HEK293 (cell line): Measurements from ENCODE around the gene POU4F1.
A peak's percentile ranks its signal among the peaks of the same experiment; 100 is the strongest.

ENCODE experiments used
- CTCF ChIA-PET: fragments of 350-600 bp; formaldehyde crosslinking; extraction: SDS; loops from one replicate; lab custom pipeline; 2021; ENCODE audit warnings: antibody characterized with exemption; lab: Yijun Ruan, JAX
- POLR2A ChIA-PET: fragments of 300-600 bp; formaldehyde crosslinking; extraction: SDS; loops from one replicate; lab custom pipeline; 2020; ENCODE audit warnings: antibody characterized with exemption, inconsistent platforms; lab: Yijun Ruan, JAX
- H3K27ac ChIP-seq: fragments of 200-500 bp; sonication (Bioruptor generic); 2 replicates; pipeline ENCODE4 v1.5.1; 2014; ENCODE audit warnings: low read depth, low read length, control low read depth, inconsistent platforms; ENCODE audit errors: extremely low read depth
- H3K36me3 ChIP-seq, 2 experiments: fragments of 200-500 bp in 1 of 2; sonication (Bioruptor generic) in 1 of 2; 1 replicate in 1 of 2; 2 replicates in 1 of 2; pipeline ENCODE4 v1.5.1; 2014 to 2017; ENCODE audit warnings: inconsistent platforms in 2 of 2, low read length in 2 of 2; ENCODE audit not compliant: control insufficient read depth in 2 of 2, insufficient read depth in 1 of 2
- H3K4me1 ChIP-seq: fragments of 200-500 bp; sonication (Bioruptor generic); 2 replicates; pipeline ENCODE4 v1.5.1; 2014; ENCODE audit warnings: mild to moderate bottlenecking, low read length, inconsistent platforms; ENCODE audit not compliant: control insufficient read depth, insufficient read depth
- H3K4me3 ChIP-seq: 2 replicates; pipeline ENCODE4 v1.5.1; 2011; ENCODE audit warnings: low read depth, mild to moderate bottlenecking, control low read depth, low read length, moderate library complexity
- H3K9me3 ChIP-seq: fragments of 200-500 bp; sonication (Bioruptor generic); 2 replicates; pipeline ENCODE4 v1.5.1; 2014; ENCODE audit warnings: low read depth, low read length, inconsistent platforms; ENCODE audit not compliant: control insufficient read depth, insufficient read depth
- HOXC10 ChIP-seq: sonication (generic); formaldehyde crosslinking; IDR thresholded peaks from 2 replicates; pipeline ENCODE4 v1.8.1; 2023; ENCODE audit warnings: mild to moderate bottlenecking, missing genetic modification reagents
- KLF7 ChIP-seq: fragments of 450-650 bp; formaldehyde crosslinking; IDR thresholded peaks from 2 replicates; pipeline ENCODE4 v1.5.1; 2016; ENCODE audit warnings: missing biosample characterization, missing genetic modification characterization, borderline replicate concordance
- KLF8 ChIP-seq: fragments of 450-650 bp; formaldehyde crosslinking; IDR thresholded peaks from 2 replicates; pipeline ENCODE4 v1.5.1; 2016; ENCODE audit warnings: missing biosample characterization, missing genetic modification characterization
- PRDM1 ChIP-seq: fragments of 450-650 bp; formaldehyde crosslinking; IDR thresholded peaks from 2 replicates; pipeline ENCODE4; 2016; ENCODE audit warnings: missing biosample characterization, missing genetic modification characterization
- ZBTB17 ChIP-seq: fragments of 450-650 bp; formaldehyde crosslinking; IDR thresholded peaks from 2 replicates; pipeline ENCODE4 v1.5.1; 2016; ENCODE audit warnings: missing biosample characterization, missing genetic modification characterization
- ZIC2 ChIP-seq: fragments of 450-650 bp; formaldehyde crosslinking; IDR thresholded peaks from 2 replicates; pipeline ENCODE4 v1.5.1; 2016; ENCODE audit warnings: missing biosample characterization, missing genetic modification characterization
- ZNF138 ChIP-seq: fragments of 450-650 bp; formaldehyde crosslinking; IDR thresholded peaks from 2 replicates; pipeline ENCODE4 v1.5.1; 2016; ENCODE audit warnings: missing biosample characterization, missing genetic modification characterization, borderline replicate concordance
- ZNF184 ChIP-seq: fragments of 450-650 bp; IDR thresholded peaks from 2 replicates; pipeline ENCODE4 v1.5.1; 2018; ENCODE audit warnings: missing biosample characterization, mild to moderate bottlenecking, missing genetic modification characterization
- ZNF211 ChIP-seq: fragments of 450-650 bp; formaldehyde crosslinking; IDR thresholded peaks from 2 replicates; pipeline ENCODE4 v1.5.1; 2016; ENCODE audit warnings: low read depth, missing biosample characterization, missing genetic modification characterization
- ZNF26 ChIP-seq: fragments of 450-650 bp; formaldehyde crosslinking; IDR thresholded peaks from 2 replicates; pipeline ENCODE4 v1.5.1; 2016; ENCODE audit warnings: missing biosample characterization, missing genetic modification characterization
- ZNF302 ChIP-seq: fragments of 450-650 bp; formaldehyde crosslinking; IDR thresholded peaks from 2 replicates; pipeline ENCODE4 v1.5.1; 2016; ENCODE audit warnings: missing biosample characterization, missing genetic modification characterization, low read depth
- ZNF391 ChIP-seq: fragments of 450-650 bp; formaldehyde crosslinking; IDR thresholded peaks from 2 replicates; pipeline ENCODE4 v1.5.1; 2016; ENCODE audit warnings: low read depth, missing biosample characterization, missing genetic modification characterization, borderline replicate concordance
- ZNF510 ChIP-seq: fragments of 450-650 bp; formaldehyde crosslinking; IDR thresholded peaks from 2 replicates; pipeline ENCODE4 v1.5.1; 2018; ENCODE audit warnings: mild to moderate bottlenecking, missing genetic modification characterization, missing biosample characterization; ENCODE audit not compliant: insufficient replicate concordance
- ZNF514 ChIP-seq: fragments of 450-650 bp; formaldehyde crosslinking; IDR thresholded peaks from 2 replicates; pipeline ENCODE4 v1.5.1; 2016; ENCODE audit warnings: missing biosample characterization, missing genetic modification characterization
- ZNF529 ChIP-seq: fragments of 450-650 bp; formaldehyde crosslinking; IDR thresholded peaks from 2 replicates; pipeline ENCODE4 v1.5.1; 2017; ENCODE audit warnings: missing genetic modification characterization, missing biosample characterization; ENCODE audit not compliant: insufficient replicate concordance
- ZNF549 ChIP-seq: fragments of 450-650 bp; IDR thresholded peaks from 2 replicates; pipeline ENCODE4 v1.5.1; 2018; ENCODE audit warnings: missing biosample characterization, missing genetic modification characterization, mild to moderate bottlenecking, inconsistent platforms, moderate library complexity
- ZNF555 ChIP-seq: fragments of 450-650 bp; formaldehyde crosslinking; conservative IDR thresholded peaks from 2 replicates; pipeline ENCODE4 v1.5.1; 2017; ENCODE audit warnings: missing biosample characterization, mild to moderate bottlenecking, missing genetic modification characterization, inconsistent platforms
- ZNF561 ChIP-seq: fragments of 450-650 bp; IDR thresholded peaks from 2 replicates; pipeline ENCODE4 v1.5.1; 2018; ENCODE audit warnings: missing biosample characterization, missing genetic modification characterization, borderline replicate concordance
- ZNF629 ChIP-seq: fragments of 450-650 bp; formaldehyde crosslinking; IDR thresholded peaks from 2 replicates; pipeline ENCODE4 v1.5.1; 2017; ENCODE audit warnings: missing biosample characterization, missing genetic modification characterization
- ZNF660 ChIP-seq: fragments of 450-650 bp; IDR thresholded peaks from 2 replicates; pipeline ENCODE4 v1.5.1; 2018; ENCODE audit warnings: missing biosample characterization, mild to moderate bottlenecking, missing genetic modification characterization
- ZSCAN30 ChIP-seq: fragments of 450-650 bp; IDR thresholded peaks from 2 replicates; pipeline ENCODE4 v1.5.1; 2018; ENCODE audit warnings: missing biosample characterization, mild to moderate bottlenecking, missing genetic modification characterization, moderate library complexity
- TF ChIP-seq, protein P1 (sequence below): sonication (generic); formaldehyde crosslinking; IDR thresholded peaks from 2 replicates; pipeline ENCODE4 v1.8.1; 2022; ENCODE audit warnings: mild to moderate bottlenecking, moderate library complexity, missing genetic modification reagents
- TF ChIP-seq, protein P2 (sequence below): fragments of 450-650 bp; formaldehyde crosslinking; optimal IDR thresholded peaks from 2 replicates; pipeline ENCODE3; 2016; ENCODE audit warnings: missing biosample characterization, mild to moderate bottlenecking, missing genetic modification characterization

The POU4F1 gene

GRCh38 chr13:78593652-78594455 lies 9.5 kb downstream of the POU4F1 start (continued):
- no peak for TF ChIP-seq ZNF529 (tag by site-specific recombination)
- no peak for TF ChIP-seq ZNF391 (tag by site-specific recombination)
- no peak for TF ChIP-seq ZNF510
- 0 out of 2 replicates have a peak, but pooled peaks have one; percentile 15 for TF ChIP-seq ZBTB17 (tag by site-specific recombination)

GRCh38 chr13:78593129-78593528 lies 10.2 kb downstream of the POU4F1 start:
- Histone ChIP-seq H3K36me3 (no peaks in the 10 kb centered on the region), H3K4me1 (no peaks in the 10 kb centered on the region), H3K4me3 (no peak overlapping the region), H3K27ac (no peak overlapping the region), H3K9me3 (no peaks in the 10 kb centered on the region)
- POLR2A ChIA-PET = no interaction called here
- TF ChIP-seq ZNF561 (tag by site-specific recombination) = no peak
- TF ChIP-seq ZSCAN30 (tag by site-specific recombination) = no peak
- TF ChIP-seq ZNF138 (tag by site-specific recombination) = no peak
- TF ChIP-seq PRDM1 (tag by site-specific recombination) = no peak
- TF ChIP-seq, all 188 proteins: peak for 0
- CTCF ChIA-PET = interaction anchor here (0.8 kb wide), 1 partner anchor 1708 kb away, joined by 3 read pairs; no protein-coding TSS in a partner anchor

- Histone ChIP-seq H3K27ac (no peak overlapping the region), H3K9me3 (no peaks in the 10 kb centered on the region), H3K36me3 (no peaks in the 10 kb centered on the region), H3K4me1 (no peaks in the 10 kb centered on the region), H3K4me3 (no peak overlapping the region)
- TF ChIP-seq KLF7 (tag by site-specific recombination) (no peak), ZNF514 (tag by site-specific recombination) (no peak), ZNF391 (tag by site-specific recombination) (no peak), ZIC2 (no peak), ZNF555 (tag by site-specific recombination) (no peak), ZNF660 (no peak), ZNF184 (tag by site-specific recombination) (no peak), ZNF26 (tag by site-specific recombination) (no peak), ZNF211 (no peak), ZNF302 (tag by site-specific recombination) (no peak), ZNF629 (tag by site-specific recombination) (no peak), HOXC10 (CRISPR knock-in tag) (no peak), ZNF138 (tag by site-specific recombination) (no peak), KLF8 (tag by site-specific recombination) (no peak), ZNF549 (tag by site-specific recombination) (no peak)
- TF ChIP-seq, protein P1, sequence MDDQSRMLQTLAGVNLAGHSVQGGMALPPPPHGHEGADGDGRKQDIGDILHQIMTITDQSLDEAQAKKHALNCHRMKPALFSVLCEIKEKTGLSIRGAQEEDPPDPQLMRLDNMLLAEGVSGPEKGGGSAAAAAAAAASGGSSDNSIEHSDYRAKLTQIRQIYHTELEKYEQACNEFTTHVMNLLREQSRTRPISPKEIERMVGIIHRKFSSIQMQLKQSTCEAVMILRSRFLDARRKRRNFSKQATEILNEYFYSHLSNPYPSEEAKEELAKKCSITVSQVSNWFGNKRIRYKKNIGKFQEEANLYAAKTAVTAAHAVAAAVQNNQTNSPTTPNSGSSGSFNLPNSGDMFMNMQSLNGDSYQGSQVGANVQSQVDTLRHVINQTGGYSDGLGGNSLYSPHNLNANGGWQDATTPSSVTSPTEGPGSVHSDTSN (CRISPR knock-in tag) = no peak
- TF ChIP-seq, protein P2, sequence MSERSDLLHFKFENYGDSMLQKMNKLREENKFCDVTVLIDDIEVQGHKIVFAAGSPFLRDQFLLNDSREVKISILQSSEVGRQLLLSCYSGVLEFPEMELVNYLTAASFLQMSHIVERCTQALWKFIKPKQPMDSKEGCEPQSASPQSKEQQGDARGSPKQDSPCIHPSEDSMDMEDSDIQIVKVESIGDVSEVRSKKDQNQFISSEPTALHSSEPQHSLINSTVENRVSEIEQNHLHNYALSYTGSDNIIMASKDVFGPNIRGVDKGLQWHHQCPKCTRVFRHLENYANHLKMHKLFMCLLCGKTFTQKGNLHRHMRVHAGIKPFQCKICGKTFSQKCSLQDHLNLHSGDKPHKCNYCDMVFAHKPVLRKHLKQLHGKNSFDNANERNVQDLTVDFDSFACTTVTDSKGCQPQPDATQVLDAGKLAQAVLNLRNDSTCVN (tag by site-specific recombination) = no peak
- CTCF ChIA-PET = interaction anchor here (0.8 kb wide), 1 partner anchor 1707 kb away, joined by 3 read pairs; no protein-coding TSS in a partner anchor
- POLR2A ChIA-PET = no interaction called here
Measured at GRCh38 chr13:78592584-78592983, 10.8 kb downstream of the POU4F1 start.
